BE2C (cell line): ENCODE measurements around the gene KRTAP10-11.
"Not testable (repeated sequence)": the region's sequence is repeated elsewhere in the genome, so short reads cannot be mapped to it uniquely, and the experiment has no call there.

Experiments used
- DNase-seq: peaks from one replicate; pipeline ENCODE4 v3.0.0-alpha.2; 2020
- H3K27me3 ChIP-seq: fragments of 250-450 bp; sonication (Bioruptor Pico); 2 replicates; pipeline ENCODE4 v1.5.1; 2020; ENCODE audit warnings: mild to moderate bottlenecking
- H3K36me3 ChIP-seq: fragments of 250-450 bp; sonication (Bioruptor Pico); 2 replicates; pipeline ENCODE4 v1.5.1; 2020; ENCODE audit warnings: mild to moderate bottlenecking
- H3K4me1 ChIP-seq: fragments of 250-450 bp; sonication (Bioruptor Pico); 2 replicates; pipeline ENCODE4 v1.5.1; 2020
- H3K4me3 ChIP-seq: 2 replicates; pipeline ENCODE4 v1.5.1; 2011; ENCODE audit warnings: low read depth, low read length
- H3K9me3 ChIP-seq: fragments of 250-450 bp; sonication (Bioruptor Pico); 2 replicates; pipeline ENCODE4 v1.5.1; 2020
- CTCF ChIP-seq: IDR thresholded peaks from 2 replicates; pipeline ENCODE4 v1.5.1; 2012; ENCODE audit warnings: mild to moderate bottlenecking, low read depth, low read length

The KRTAP10-11 gene

GRCh38 chr21:44681152-44681551 is 34.9 kb downstream of the KRTAP10-11 start:
- Histone ChIP-seq H3K9me3 (no peaks in the 10 kb centered on the region), H3K4me1 (no peaks in the 10 kb centered on the region), H3K27me3 (peaks cover 63% of the 10 kb centered on the region), H3K4me3 (no peak overlapping the region), H3K36me3 (no peaks in the 10 kb centered on the region)
- DNase-seq: no peak
- TF ChIP-seq CTCF: no peak

- H3K36me3 ChIP-seq: no peaks in the 10 kb centered on the region
- H3K4me1 ChIP-seq: no peaks in the 10 kb centered on the region
- TF ChIP-seq CTCF: no peak
- no peaks in the 10 kb centered on the region for H3K9me3 ChIP-seq
- no peak for DNase-seq
- no peak within 1 kb of the TSS for H3K4me3 ChIP-seq
- H3K27me3 ChIP-seq: peaks cover 58% of the 10 kb centered on the region
Measured at GRCh38 chr21:44681861-44682579, 35.8 kb downstream of the KRTAP10-11 start, which contains the start of gene KRTAP12-1. Gene KRTAP12-1 (minus strand): TSS chr21:44682163. CDS start chr21:44682123, 40 bp downstream.

- Histone ChIP-seq H3K36me3 (no peaks in the 10 kb centered on the region), H3K27me3 (peaks cover 60% of the 10 kb centered on the region), H3K9me3 (no peaks in the 10 kb centered on the region), H3K4me3 (no peak overlapping the region), H3K4me1 (no peaks in the 10 kb centered on the region)
- no peak for DNase-seq
- no peak for TF ChIP-seq CTCF
Measured at GRCh38 chr21:44682580-44683151, 36.5 kb downstream of the KRTAP10-11 start.

GRCh38 chr21:44684077-44684476 is 37.9 kb downstream of the KRTAP10-11 start:
- DNase-seq: no peak
- no peaks in the 10 kb centered on the region for H3K4me1 ChIP-seq
- no peak overlapping the region for H3K4me3 ChIP-seq
- no peaks in the 10 kb centered on the region for H3K9me3 ChIP-seq
- no peaks in the 10 kb centered on the region for H3K36me3 ChIP-seq
- TF ChIP-seq CTCF: no peak
- peaks cover 66% of the 10 kb centered on the region for H3K27me3 ChIP-seq

GRCh38 chr21:44684483-44684882 is 38.3 kb downstream of the KRTAP10-11 start:
- no peaks in the 10 kb centered on the region for H3K9me3 ChIP-seq
- H3K4me3 ChIP-seq: no peak overlapping the region
- no peak for TF ChIP-seq CTCF
- H3K4me1 ChIP-seq: no peaks in the 10 kb centered on the region
- no peak for DNase-seq
- H3K36me3 ChIP-seq: no peaks in the 10 kb centered on the region
- peaks cover 65% of the 10 kb centered on the region for H3K27me3 ChIP-seq

- not testable (repeated sequence) for H3K4me3 ChIP-seq, H3K36me3 ChIP-seq, DNase-seq, H3K9me3 ChIP-seq, H3K4me1 ChIP-seq
- peaks cover 68% of the 10 kb centered on the region for H3K27me3 ChIP-seq
Measured at GRCh38 chr21:44685050-44685449, 38.8 kb downstream of the KRTAP10-11 start.
